ENCODE results near the gene ERI3.
"Not testable (repeated sequence)": the region's sequence is repeated elsewhere in the genome, so short reads cannot be mapped to it uniquely, and the experiment has no call there.

Gene ERI3

DNA sequence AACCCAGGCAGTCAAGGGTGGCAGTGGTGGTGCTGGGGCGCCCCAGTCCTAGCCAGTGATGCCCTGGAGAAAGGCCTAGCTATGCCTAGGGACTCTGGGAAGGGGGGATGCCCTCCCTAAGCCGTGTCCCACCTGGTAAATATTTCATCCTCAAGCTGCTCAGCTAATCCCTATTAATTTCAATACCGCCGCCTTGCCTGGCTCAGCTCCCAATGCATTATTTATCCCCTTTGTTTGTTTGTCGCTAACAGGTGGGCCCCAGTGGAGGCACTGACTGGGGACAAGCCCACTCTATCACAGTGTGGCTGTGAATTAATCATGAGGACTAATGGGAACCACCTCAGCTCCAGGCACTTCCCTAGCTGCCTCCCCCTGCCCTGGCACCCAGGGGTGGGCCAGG is 119.2 kb downstream of the ERI3 start:
- DNase-seq (ENCODE audit: low spot score), result no peak

DNA sequence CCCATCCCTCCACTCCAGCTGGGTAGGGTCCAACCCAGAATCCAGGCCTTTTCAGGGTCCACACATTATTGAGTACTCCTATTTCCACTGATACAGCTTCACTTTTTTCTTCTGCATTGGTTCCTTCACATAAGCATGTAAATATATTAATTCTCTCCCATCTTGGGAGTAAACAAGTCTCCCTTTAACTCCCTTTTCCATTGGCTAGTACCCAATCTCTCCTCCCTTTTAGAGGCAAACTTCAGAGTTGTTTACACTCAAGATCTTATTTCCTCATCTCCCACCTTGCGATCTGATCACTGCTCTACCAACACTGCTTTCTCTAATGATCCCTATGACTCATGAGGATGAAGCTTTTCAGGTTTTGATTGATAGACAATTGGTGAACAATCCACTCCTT is 121.5 kb downstream of the ERI3 start:
- no peak for DNase-seq (ENCODE audit: low spot score)

DNA sequence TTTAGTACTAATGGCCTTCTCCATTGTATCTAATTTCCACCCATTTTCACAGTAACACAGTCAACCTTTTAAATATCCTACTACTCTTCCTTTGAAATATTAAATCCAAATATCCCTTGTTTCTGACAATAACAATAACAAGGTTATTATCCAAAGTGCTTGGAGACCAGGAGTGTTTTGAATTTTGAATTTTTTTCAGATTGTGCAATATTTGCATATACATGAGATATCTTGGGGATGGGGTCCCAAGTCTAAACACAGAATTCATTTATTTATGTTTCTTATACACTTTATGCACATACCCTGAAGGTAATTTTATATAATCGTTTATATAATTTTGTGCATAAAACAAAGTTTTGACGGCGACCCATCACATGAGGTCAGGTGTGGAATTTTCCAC is 124.3 kb downstream of the ERI3 start:
- no peak for DNase-seq (ENCODE audit: low spot score)

DNA sequence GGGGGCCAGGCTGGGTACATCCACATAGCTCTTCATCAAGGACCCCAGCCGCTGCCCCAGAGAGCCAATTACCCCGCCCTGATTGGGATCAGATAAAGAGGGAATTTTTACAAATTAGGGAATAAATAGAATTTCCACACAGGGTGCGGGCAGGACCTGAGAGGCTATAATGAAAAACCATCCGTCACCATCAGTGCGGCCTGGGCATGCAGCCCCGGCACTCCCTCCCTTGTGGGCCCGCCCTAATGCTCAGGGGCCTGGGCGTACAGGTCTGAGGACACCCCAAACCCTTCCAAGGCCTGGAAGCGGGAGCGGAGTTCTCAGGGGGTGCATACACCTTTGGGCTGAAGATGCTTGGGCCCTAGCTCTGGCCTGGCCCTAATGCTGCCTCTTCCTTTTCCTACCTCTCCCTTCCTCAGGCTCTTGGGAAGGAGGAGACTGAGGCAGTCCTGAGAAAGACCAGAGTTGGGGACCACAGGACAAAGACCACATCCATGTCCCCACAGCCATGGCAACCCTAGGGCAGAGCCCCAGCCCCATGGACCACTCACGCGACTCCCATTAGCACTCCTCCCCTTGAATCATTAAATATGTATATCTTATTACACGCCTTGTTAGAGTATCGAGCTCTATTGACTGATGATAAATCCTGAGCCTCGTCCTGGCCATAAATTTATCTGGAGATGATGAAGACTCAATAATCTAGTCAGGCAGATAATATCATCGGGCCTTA is 125.5 kb downstream of the ERI3 start:
- DNase-seq (ENCODE audit: low spot score), result no peak

DNA sequence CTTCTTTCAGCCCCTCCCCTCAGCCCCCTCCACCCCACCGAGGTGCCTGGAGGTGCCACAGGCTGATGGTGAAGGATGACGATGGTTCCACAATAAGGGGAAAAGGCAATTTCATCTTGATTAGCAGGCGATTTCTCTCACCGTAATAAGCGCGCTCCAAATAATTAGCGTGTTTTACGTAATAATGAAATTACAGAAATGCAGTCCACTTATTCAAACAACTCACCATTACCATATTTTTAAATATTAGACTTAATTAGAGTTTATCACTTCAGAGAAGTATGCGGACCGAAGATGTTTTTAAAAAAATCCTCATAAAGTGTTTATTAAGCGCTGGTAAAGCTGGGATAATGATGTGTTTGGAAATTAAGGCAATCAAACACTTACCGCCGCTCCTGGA is 126.8 kb downstream of the ERI3 start:
- DNase-seq (ENCODE audit: low spot score), result no peak

DNA sequence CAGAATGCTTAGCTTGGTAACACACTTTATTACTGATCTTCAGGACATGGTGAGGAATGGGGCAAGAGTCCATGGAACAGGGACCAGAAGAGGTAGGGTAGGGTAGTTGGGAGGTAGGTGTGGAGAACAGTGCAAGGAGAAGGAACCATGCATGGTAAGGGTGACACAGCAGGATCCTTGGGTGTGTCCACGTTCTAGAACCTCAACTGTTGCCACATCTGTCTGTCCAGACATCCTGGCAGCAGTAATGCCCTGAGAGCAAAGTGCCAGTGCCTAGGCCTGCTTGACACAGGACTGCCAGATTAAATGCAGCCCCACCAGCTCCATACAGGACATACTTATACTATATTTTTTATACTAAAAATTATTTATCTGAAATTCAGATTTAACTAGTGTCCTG is 127.8 kb downstream of the ERI3 start:
- no peak for DNase-seq (ENCODE audit: low spot score)

DNA sequence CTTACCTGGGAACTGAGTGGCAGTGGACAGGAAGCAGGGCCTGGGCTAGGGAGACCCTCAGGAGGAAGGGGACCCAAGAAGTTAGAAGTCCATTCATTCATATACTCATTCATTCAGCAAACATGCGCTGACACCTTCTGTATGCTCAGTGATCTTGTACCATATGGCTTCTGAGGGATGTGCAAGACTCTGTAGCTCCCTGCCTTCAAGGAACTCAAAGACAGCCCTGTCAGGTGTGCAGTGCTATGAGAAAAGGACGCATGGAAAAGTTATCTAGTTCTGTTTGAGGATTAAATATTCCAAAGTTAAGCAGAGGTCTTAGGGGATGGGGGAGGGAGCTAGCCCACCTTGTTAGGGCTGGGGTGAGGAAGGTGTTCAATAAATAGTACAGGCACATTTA is 129.3 kb downstream of the ERI3 start:
- DNase-seq (ENCODE audit: low spot score), result no peak

DNA sequence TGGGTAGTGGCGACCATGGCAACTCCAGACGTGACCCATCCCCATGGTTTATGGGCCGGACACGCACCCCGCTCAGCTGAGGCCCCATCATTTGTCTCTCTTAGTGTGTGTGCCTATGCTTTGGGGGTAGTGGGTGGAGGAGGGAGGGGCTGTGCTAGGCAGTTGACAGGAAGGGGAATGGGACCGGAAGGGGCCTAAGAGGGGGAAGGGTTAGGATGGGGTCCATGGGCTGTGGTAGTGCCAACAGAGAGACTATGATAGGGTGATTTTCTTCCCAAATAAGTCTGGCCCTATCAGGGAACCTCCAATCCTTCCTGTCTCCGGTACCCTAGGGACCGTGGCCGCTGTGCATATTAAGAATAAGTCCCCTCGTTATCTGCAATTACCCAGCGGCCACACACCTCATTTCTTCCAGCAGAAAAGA is 131.9 kb downstream of the ERI3 start:
- DNase-seq (ENCODE audit: low spot score), result no peak

DNA sequence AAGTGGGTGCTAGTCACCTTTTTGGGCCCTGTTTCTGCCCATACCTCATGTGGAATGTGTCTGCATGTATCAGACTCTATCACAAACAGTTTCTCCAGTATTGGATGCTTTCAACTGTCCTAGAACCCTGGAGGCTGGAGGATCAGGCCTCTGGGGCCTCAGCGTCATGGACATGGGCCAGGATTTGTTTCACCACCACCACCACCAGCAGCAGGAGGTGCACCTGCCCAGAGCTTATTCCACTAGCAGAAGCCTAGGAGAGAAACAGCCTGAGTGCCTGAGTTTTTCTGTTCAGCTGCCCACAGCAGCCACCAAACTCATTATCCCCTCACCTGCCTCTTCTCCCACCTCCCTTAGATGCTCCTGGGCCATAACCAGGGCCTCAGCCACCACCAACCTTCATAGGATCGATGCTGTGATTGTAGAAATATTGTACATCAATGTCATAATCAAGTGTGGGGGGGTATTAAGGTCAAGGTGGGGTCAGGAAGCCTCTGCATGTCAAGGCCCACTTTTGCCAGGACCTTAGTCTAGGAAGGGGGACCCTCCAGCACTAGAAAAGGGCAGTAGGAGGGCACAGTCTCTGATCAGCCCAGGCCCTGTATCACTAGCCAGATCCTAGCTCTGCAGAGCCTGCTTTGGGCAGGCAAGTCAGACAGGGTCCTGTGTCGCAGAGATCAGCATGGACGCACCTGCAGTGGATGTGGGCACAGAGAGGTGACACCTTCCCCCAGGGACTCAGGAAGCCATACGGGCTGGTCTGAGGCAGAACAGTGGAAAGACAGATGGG is 132.5 kb downstream of the ERI3 start:
- no peak for DNase-seq (ENCODE audit: low spot score)

DNA sequence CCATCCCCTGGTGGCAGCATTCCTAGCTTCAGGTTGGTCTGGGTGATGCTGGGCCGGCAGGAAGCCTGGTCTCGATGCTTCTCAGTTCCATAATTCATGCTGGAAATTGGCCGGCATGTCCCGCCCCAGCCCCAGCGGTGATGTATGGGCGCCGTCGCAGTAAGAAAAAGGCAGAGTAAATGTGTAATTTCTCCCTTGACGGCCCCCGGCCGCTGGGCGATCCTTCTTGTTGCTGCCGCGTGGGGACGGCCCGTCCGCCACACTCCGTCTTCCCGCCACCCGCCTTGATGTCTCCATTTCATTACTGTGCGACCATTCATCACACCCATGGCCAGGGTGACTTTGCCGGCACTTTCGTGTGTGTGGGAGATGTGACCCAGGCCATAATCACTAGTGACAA is 133.3 kb downstream of the ERI3 start:
- DNase-seq (ENCODE audit: low spot score), result no peak

DNA sequence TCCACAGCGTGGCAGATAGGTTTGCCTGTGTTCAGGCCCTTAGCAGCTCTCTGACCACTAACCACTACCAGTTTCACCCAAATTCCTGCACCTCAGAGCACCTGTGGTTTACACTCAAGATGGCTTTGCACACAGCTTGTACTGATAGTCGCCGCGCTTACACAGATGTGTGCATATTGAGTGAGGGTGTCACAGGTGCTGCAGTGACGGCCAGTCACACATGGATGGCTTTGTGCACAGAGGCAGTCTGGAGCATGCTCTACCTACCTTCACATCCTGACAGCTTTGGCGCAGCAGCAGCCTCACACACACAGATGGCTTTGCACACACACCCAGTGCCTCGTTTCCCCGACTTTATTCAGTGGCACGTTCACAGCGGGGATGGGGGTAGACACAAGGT is 134.3 kb downstream of the ERI3 start:
- DNase-seq (ENCODE audit: low spot score), result no peak

DNA sequence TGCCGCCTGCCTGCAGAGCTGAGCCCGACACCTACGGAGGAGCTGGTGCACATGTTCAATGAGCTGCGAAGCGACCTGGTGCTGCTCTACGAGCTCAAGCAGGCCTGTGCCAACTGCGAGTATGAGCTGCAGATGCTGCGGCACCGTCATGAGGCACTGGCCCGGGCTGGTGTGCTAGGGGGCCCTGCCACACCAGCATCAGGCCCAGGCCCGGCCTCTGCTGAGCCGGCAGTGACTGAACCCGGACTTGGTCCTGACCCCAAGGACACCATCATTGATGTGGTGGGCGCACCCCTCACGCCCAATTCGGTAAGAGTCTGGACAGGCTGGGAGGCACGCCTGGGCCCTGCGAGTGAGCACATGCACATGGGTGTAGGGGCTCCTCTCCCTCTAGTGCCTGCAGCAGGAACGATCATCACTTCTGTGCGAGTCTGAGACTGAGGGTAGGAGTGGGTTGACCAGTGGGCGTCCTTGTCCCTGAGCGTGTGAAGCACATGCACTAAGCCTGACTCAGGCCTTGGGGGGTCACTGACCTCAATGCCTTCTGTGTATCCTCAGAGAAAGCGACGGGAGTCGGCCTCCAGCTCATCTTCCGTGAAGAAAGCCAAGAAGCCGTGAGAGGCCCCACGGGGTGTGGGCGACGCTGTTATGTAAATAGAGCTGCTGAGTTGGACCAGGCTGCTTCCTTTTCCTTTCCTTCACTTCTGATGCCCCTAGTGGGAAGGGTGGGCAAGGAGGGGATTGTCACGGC is 134.9 kb downstream of the ERI3 start:
- no peak for DNase-seq (ENCODE audit: low spot score)

DNA sequence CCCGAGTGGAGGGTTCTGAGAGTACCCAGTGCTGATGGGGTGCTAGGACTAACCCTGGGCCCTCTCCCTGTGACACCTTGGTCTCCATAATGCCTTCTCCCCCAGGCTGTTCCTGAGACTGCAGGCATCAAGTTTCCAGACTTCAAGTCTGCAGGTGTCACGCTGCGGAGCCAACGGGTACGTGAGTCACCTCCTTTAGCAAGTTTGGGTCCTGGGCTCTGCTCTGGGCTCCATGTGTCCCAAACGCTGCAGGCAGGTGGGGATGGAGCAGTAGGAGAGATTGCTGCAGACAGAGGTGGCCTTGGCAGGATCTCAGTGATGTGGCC is 135.8 kb downstream of the ERI3 start:
- no peak for DNase-seq (ENCODE audit: low spot score)

DNA sequence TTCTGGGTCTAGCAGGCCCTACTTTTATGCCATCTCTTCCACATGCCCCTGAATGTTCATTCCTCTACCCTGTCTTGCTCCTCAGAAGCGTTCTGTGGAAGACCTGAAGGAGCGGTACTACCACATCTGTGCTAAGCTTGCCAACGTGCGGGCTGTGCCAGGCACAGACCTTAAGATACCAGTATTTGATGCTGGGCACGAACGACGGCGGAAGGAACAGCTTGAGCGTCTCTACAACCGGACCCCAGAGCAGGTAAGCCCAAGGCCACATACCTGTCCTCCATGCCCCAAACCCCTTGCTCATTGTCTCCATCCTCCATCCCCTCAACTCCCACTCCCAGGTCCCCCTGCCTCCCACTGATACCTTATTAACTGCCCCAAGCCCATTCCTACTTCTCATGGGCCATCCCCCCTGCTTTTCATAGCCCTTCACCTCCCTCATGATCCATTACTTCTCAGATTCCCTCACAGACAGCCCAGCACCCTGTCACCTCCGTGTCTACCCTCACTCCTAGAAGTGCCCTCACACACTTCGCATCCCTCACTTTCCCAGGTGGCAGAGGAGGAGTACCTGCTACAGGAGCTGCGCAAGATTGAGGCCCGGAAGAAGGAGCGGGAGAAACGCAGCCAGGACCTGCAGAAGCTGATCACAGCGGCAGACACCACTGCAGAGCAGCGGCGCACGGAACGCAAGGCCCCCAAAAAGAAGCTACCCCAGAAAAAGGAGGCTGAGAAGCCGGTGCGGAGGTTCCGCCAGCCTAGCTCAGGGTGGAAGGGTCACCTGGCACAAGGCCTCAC is 136.4 kb downstream of the ERI3 start:
- no peak for DNase-seq (ENCODE audit: low spot score)

DNA sequence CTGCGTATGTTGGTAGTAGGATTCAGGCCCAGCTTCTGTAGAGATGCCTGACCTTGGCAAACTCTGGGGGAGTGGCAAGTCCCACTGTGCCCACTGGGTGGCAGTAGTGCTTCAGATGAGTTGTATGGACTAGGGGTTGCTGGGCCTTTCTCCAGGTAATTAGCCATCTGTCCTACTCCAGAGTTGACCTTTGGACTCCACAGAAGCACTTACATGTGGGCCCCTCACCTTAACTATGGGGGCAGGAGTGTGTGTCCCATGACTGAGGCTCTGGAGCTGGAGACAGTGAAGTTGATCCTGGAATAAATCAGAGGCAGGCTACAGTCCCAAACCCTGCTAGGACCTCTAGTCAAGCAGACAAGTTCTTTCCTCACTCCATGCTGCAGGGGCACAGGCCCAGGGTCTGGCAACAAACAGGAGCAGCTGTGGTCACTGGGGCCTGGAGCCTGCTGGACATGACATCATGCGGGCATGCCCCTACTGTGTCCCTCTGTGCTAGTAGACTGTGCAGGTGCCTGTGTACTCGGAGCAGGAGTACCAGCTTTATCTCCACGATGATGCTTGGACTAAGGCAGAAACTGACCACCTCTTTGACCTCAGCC is 137.1 kb downstream of the ERI3 start:
- DNase-seq (ENCODE audit: low spot score), result peak; percentile 63

DNA sequence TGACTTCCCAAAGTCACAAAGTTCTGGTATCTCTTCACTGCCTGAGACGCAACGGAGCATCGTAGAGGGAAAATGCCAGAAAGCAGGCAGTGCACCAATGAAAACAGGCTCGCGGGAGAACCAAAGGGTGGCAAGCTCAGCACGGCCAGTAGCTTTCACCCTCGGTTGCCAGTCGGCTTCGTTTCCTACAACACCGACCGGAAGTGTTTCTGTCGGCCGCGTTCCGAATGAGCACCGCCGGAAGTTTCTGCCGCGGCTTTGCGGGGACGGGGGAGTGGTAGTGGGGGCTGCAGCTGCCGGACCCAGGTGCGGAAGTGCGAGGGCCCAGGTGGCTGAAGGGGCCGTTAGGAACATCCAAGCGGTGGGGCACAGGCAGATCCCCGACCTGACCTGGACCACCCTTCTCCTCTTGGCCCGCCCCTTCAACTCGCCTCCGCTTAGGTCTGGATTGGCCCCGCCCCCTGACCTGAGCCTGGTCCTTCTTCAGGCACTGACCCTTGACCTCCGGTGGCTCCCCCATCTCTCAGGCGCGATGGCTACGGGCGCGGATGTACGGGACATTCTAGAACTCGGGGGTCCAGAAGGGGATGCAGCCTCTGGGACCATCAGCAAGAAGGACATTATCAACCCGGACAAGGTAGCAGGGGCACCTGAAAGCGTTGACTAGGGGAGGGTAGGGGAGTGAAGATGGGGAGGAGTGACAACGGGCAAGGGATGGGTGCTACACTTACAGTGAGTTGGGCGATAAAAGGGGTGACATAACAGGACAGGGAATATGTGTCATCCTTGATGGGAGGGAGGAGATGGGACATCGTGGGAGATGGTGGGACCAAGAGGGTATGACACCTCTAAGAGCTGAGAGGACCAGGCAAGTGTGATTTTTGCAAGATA is 141.6 kb downstream of the ERI3 start, which contains the start of gene DMAP1:
Gene DMAP1, plus strand, starts transcription at position 250 of the 891 bp plus-strand sequence. Its CDS starts 283 bp downstream, at position 533.
- peak; percentile 76 for DNase-seq (ENCODE audit: low spot score)

DNA sequence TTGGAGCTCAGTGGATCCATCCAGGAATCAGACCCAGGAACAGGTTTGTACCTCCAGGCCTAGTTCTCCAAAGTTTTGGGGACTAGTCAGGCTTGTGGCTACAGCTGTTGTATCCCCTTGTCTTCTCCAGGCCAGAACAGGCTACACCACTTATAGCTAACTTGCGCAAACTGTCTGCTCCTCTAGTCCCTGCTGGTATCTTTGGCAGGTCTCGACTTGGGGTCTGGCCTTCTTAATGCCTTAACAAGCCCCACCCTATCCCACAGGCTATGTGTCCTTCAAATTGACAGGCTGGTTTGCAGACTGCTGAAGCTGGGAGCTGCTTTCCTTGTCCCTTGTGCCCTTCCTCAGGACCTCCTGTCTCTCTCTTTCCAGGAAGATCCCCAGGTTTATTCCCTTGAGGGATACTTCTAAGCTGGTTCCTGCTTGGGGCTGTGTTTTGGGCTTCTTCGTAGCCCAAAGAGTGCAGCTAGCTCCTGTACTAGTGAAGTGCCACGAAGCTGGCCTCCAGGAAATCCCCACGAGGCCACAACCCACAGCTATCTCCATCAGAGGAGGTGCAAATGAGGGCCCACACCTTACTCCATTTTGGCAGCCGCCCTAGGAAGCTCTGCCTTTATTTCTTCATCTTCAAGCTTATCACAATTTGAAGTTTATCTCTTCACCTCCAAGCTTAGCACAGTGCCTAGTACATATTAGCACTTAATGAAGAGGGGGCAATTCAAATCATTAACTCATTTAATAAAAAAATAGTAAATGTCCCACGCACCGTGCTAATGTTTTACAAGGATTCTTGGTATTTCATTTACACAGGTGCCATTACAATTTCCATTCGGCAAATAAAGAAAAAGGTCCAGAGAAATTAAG is 142.5 kb downstream of the ERI3 start:
- DNase-seq (ENCODE audit: low spot score), result no peak

DNA sequence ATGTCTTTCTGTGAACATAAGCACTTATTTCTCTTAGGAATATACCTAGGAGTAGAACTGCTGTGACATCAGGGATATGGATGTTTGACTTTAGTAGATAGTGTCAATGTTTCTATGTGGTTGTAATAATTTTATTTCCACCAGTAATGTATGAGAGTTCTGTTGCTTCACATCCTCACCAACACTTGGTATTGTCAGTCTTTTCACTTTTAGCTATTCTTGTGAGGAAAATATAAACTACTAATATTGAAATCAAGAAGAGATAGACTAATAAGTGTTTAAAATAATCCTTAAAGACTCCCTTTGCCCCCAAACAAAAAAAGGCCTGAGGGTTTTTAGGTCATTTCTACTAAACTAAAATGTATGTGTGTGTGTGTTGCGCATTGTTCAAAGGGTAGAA is 144.5 kb downstream of the ERI3 start:
- DNase-seq (ENCODE audit: low spot score), result no peak

DNA sequence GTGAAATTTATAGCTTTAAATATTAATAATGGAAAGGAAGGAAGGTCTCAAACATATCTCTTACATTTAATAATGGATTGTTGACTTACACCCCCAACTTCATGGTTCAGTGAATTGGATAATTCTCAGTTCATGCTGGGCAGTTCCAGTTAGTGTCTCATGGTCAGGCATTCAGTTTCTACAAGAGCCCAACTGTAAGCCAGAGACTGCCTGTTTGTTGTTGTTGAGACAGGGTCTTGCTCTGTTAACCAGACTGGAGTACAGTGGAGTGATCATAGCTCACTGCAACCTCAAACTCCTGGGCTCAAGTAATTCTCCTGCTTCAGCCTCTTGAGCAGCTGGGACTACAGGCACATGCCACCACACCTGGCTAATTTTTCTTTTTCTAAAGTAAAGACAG is 146.8 kb downstream of the ERI3 start:
- DNase-seq (ENCODE audit: low spot score), result no peak

DNA sequence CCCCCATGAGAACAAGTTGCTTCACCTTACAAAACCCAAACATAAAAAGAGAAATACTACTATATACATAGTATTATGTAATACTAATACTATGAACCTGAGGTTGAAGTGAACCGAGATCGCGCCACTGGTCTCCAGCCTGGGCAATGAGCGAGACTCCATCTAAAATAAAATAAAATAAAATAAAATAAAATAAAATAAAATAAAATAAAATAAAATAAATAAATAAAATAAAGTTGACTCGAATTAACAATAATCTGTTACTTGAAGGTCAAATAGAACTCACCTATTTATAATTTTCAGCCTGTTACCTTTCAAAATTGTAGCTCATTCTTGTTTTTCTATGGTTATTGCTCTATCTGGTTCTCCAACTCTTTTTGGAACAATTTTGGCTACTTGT is 148.5 kb downstream of the ERI3 start:
- not testable (repeated sequence) for DNase-seq (ENCODE audit: low spot score)
